Measurements from ENCODE around the gene DNAJC3.

Gene DNAJC3, protein sequence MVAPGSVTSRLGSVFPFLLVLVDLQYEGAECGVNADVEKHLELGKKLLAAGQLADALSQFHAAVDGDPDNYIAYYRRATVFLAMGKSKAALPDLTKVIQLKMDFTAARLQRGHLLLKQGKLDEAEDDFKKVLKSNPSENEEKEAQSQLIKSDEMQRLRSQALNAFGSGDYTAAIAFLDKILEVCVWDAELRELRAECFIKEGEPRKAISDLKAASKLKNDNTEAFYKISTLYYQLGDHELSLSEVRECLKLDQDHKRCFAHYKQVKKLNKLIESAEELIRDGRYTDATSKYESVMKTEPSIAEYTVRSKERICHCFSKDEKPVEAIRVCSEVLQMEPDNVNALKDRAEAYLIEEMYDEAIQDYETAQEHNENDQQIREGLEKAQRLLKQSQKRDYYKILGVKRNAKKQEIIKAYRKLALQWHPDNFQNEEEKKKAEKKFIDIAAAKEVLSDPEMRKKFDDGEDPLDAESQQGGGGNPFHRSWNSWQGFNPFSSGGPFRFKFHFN

DNA sequence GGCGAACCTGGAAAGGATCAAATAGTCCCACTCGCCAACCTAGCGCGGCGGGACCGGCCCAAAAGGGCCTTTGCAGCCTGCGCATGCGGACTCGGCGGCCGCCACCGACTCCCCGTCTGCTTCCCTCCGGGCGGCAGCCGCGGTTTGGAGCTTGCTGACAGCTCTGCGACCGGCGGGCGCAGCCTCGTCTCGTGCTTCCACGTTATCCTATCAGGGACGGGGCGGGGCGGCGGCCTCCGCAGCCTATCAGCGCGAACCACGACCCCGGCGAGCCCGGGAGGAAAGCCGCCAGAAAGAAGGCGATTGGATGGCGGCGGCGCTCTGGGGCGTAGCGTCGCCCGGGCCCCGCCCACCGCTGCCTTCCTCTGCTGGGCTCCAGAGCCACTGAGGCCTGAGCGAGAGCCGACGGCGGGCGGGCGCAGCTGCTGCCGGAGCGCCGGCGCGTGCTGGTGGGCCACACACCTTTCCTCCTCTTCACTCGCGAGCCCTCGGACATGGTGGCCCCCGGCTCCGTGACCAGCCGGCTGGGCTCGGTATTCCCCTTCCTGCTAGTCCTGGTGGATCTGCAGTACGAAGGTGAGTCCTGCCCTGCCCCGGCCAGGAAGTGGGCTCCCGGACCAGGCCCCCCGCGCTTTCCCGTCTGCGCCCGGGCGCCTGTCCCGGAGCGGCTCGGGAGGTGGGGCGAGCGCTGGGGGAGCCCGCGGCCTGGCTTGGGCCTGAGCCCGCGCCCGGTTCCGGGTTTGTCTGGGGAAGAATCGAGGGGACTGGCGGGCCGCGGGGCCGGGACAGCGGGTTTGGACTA, at the start of gene DNAJC3:
Gene DNAJC3, plus strand, starts transcription at position 378 of the 802 bp plus-strand sequence. Its CDS starts 117 bp downstream, at position 495.
- Histone ChIP-seq H3K9me3 (ENCODE audit: insufficient read depth, low read length) (no peaks in the 10 kb centered on the region), H3K4me3 (ENCODE audit: low read length) (peak within 1 kb of the TSS; percentile 93), H3K9ac (ENCODE audit: low read length) (peak within 1 kb of the TSS; percentile 95), H4K20me1 (ENCODE audit: insufficient read depth, low read length) (peaks cover 30% of the 10 kb centered on the region), H3K4me1 (ENCODE audit: low read length) (peaks cover 30% of the 10 kb centered on the region), H3K79me2 (ENCODE audit: low read length) (peaks cover 56% of the 10 kb centered on the region), H3K27me3 (ENCODE audit: low read depth, low read length) (no peaks in the 10 kb centered on the region), H2AFZ (ENCODE audit: low read depth, low read length) (peak within 1 kb of the TSS; percentile 93), H3K4me2 (ENCODE audit: low read length) (peak within 1 kb of the TSS; percentile 84), H3K27ac (ENCODE audit: low read length) (peak within 1 kb of the TSS; percentile 66), H3K36me3 (replicated peaks; ENCODE audit: low read depth, low read length) (peaks cover 41% of the 10 kb centered on the region)
- TF ChIP-seq, protein P1, sequence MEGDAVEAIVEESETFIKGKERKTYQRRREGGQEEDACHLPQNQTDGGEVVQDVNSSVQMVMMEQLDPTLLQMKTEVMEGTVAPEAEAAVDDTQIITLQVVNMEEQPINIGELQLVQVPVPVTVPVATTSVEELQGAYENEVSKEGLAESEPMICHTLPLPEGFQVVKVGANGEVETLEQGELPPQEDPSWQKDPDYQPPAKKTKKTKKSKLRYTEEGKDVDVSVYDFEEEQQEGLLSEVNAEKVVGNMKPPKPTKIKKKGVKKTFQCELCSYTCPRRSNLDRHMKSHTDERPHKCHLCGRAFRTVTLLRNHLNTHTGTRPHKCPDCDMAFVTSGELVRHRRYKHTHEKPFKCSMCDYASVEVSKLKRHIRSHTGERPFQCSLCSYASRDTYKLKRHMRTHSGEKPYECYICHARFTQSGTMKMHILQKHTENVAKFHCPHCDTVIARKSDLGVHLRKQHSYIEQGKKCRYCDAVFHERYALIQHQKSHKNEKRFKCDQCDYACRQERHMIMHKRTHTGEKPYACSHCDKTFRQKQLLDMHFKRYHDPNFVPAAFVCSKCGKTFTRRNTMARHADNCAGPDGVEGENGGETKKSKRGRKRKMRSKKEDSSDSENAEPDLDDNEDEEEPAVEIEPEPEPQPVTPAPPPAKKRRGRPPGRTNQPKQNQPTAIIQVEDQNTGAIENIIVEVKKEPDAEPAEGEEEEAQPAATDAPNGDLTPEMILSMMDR (IDR thresholded peaks at IDR 0.05; ENCODE audit: low read depth, low read length) = no peak

DNA sequence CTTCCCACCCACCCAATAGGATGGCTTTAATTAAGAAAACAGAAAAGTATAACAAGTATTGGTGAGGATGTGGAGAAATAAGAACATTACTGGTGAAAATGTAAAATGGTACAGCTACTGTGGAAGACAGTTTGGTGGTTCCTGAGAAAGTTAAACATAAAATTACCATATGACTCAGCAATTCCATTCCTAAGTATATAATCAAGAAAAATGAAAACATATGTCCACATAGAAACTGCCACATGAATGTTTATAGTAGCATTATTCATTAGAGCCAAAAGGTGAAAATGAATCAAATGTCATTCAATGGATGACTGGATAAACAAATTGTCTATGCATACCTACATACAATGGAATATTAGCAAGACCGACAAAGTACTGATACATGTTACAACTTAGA, 49.3 kb upstream of the DNAJC3 start:
- no peak overlapping the region for H3K4me3 ChIP-seq (ENCODE audit: low read length)
- TF ChIP-seq, protein P1 (IDR thresholded peaks at IDR 0.05; ENCODE audit: low read depth, low read length) = no peak
- TF ChIP-seq EZH2phosphoT487 (IDR thresholded peaks at IDR 0.05; ENCODE audit: low read depth) = no peak
- H3K36me3 ChIP-seq (replicated peaks; ENCODE audit: low read depth, low read length) = no peaks in the 10 kb centered on the region
- no peak overlapping the region for H3K4me2 ChIP-seq (ENCODE audit: low read length)
- no peaks in the 10 kb centered on the region for H3K27me3 ChIP-seq (ENCODE audit: low read depth, low read length)
- no peak overlapping the region for H3K9ac ChIP-seq (ENCODE audit: low read length)
- H2AFZ ChIP-seq (ENCODE audit: low read depth, low read length) = no peak overlapping the region
- peaks cover 9% of the 10 kb centered on the region; the same call in 1 of the 2 replicates for H3K4me1 ChIP-seq (ENCODE audit: low read length)
- H3K9me3 ChIP-seq (ENCODE audit: insufficient read depth, low read length) = no peaks in the 10 kb centered on the region
- H3K27ac ChIP-seq (ENCODE audit: low read length) = no peak overlapping the region
- H4K20me1 ChIP-seq (ENCODE audit: insufficient read depth, low read length) = no peaks in the 10 kb centered on the region
- H3K79me2 ChIP-seq (ENCODE audit: low read length) = no peaks in the 10 kb centered on the region

- Histone ChIP-seq H3K79me2 (ENCODE audit: low read length) (no peaks in the 10 kb centered on the region), H2AFZ (ENCODE audit: low read depth, low read length) (no peak overlapping the region), H3K27me3 (ENCODE audit: low read depth, low read length) (no peaks in the 10 kb centered on the region), H3K27ac (ENCODE audit: low read length) (no peak overlapping the region), H3K4me3 (ENCODE audit: low read length) (no peak overlapping the region), H3K9ac (ENCODE audit: low read length) (no peak overlapping the region), H4K20me1 (ENCODE audit: insufficient read depth, low read length) (no peaks in the 10 kb centered on the region), H3K36me3 (replicated peaks; ENCODE audit: low read depth, low read length) (no peaks in the 10 kb centered on the region), H3K4me1 (ENCODE audit: low read length) (peaks cover 4% of the 10 kb centered on the region; the same call in 1 of the 2 replicates), H3K9me3 (ENCODE audit: insufficient read depth, low read length) (no peaks in the 10 kb centered on the region), H3K4me2 (ENCODE audit: low read length) (no peak overlapping the region)
- no peak for TF ChIP-seq EZH2phosphoT487 (IDR thresholded peaks at IDR 0.05; ENCODE audit: low read depth)
- TF ChIP-seq, protein P1 (IDR thresholded peaks at IDR 0.05; ENCODE audit: low read depth, low read length) = no peak
These were observed 48.5 kb upstream of the DNAJC3 start for GRCh38 chr13:95628488-95628887.

DNA sequence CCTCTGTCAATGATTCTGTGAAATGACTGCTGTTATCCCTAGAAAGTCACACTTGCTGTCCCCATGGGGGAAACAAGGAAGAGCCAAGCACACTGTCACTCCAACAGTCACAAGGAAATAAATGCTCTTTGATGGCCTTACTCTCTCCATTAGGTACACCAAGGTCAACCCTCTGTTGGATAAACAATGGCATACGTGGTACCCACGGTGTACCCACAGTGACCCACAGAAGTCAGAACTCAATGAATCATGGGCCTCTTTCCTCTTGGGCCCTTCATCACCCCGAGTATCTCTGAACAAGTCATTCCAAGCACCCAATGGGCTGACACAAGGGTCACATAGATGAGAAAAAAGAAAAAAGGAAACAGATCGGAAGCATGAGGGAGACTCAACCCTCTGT, 47.9 kb upstream of the DNAJC3 start:
- Histone ChIP-seq H2AFZ (ENCODE audit: low read depth, low read length) (no peak overlapping the region), H3K27ac (ENCODE audit: low read length) (no peak overlapping the region), H4K20me1 (ENCODE audit: insufficient read depth, low read length) (no peaks in the 10 kb centered on the region), H3K36me3 (replicated peaks; ENCODE audit: low read depth, low read length) (no peaks in the 10 kb centered on the region), H3K9ac (ENCODE audit: low read length) (no peak overlapping the region), H3K79me2 (ENCODE audit: low read length) (no peaks in the 10 kb centered on the region), H3K9me3 (ENCODE audit: insufficient read depth, low read length) (no peaks in the 10 kb centered on the region), H3K4me1 (ENCODE audit: low read length) (peaks cover 4% of the 10 kb centered on the region; the same call in 1 of the 2 replicates), H3K4me3 (ENCODE audit: low read length) (no peak overlapping the region), H3K27me3 (ENCODE audit: low read depth, low read length) (no peaks in the 10 kb centered on the region), H3K4me2 (ENCODE audit: low read length) (no peak overlapping the region)
- no peak for TF ChIP-seq EZH2phosphoT487 (IDR thresholded peaks at IDR 0.05; ENCODE audit: low read depth)
- TF ChIP-seq, protein P1 (IDR thresholded peaks at IDR 0.05; ENCODE audit: low read depth, low read length) = no peak

All from OCI-LY3 (cell line).